ENCODE measurements around the gene EDN3. TPM values are rescaled to one million over a fixed set of nuclear protein-coding genes. Genes with fewer than 3 reads are reported as not detected.

The EDN3 gene
- total and polyA plus RNA-seq, 2 donors (not counting 3 experiments of a cell fraction or from before 2014, with no cell fraction given), result not detected

- TF ChIP-seq POLR2AphosphoS5 (IDR thresholded peaks at IDR 0.05; ENCODE audit: insufficient read depth, low read depth, low read length) (no peak), GATA2 (IDR thresholded peaks at IDR 0.05; ENCODE audit: insufficient read depth, insufficient read length, low read depth, low read length) (no peak), EZH2 (IDR thresholded peaks at IDR 0.05; ENCODE audit: borderline replicate concordance, low read depth, low read length, severe bottlenecking) (no peak), MYC (IDR thresholded peaks at IDR 0.05; ENCODE audit: low read depth, low read length) (no peak), POLR2A (IDR thresholded peaks at IDR 0.05; ENCODE audit: low read depth, low read length) (no peak), JUN (IDR thresholded peaks at IDR 0.05; ENCODE audit: borderline replicate concordance, insufficient read depth, insufficient read length, low read depth) (no peak), MAX (IDR thresholded peaks at IDR 0.05; ENCODE audit: insufficient read depth, insufficient read length) (no peak), FOS (IDR thresholded peaks at IDR 0.05; ENCODE audit: borderline replicate concordance, insufficient read depth, low read length) (no peak)
- TF ChIP-seq, protein P1, sequence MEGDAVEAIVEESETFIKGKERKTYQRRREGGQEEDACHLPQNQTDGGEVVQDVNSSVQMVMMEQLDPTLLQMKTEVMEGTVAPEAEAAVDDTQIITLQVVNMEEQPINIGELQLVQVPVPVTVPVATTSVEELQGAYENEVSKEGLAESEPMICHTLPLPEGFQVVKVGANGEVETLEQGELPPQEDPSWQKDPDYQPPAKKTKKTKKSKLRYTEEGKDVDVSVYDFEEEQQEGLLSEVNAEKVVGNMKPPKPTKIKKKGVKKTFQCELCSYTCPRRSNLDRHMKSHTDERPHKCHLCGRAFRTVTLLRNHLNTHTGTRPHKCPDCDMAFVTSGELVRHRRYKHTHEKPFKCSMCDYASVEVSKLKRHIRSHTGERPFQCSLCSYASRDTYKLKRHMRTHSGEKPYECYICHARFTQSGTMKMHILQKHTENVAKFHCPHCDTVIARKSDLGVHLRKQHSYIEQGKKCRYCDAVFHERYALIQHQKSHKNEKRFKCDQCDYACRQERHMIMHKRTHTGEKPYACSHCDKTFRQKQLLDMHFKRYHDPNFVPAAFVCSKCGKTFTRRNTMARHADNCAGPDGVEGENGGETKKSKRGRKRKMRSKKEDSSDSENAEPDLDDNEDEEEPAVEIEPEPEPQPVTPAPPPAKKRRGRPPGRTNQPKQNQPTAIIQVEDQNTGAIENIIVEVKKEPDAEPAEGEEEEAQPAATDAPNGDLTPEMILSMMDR (IDR thresholded peaks at IDR 0.05; ENCODE audit: extremely low read depth in 1 of 2, insufficient read depth in 1 of 2, low read depth in 1 of 2, low read length in 2 of 2), result no peak
- H3K4me3 ChIP-seq (replicated peaks in 1 of 3; ENCODE audit: insufficient read depth in 1 of 3, low read depth in 1 of 3, low read length in 3 of 3), result no peak overlapping the region
- dilution Hi-C loops (cut with MboI; ENCODE audit: extremely low pct_ligation_motif_present, low sequenced_read_pairs) (no loop called here), intact Hi-C loops (cut with micrococcal nuclease) (no loop called here)
- no peaks in the 10 kb centered on the region for H3K9me3 ChIP-seq (replicated peaks; ENCODE audit: control insufficient read depth, insufficient read depth, low read length)
- no peaks in the 10 kb centered on the region for H3K27me3 ChIP-seq (ENCODE audit: control insufficient read depth in 2 of 2, insufficient read depth in 2 of 2, low read length in 2 of 2)
- ChIA-PET POLR2A (no interaction called here), CTCF (no interaction called here)
- H3K9me1 ChIP-seq (replicated peaks; ENCODE audit: control insufficient read depth, extremely low read depth, insufficient read depth, low read length), result no peaks in the 10 kb centered on the region
- H3K79me2 ChIP-seq (ENCODE audit: control insufficient read depth, insufficient read depth, low read length), result no peaks in the 10 kb centered on the region
- no peak for FAIRE-seq
- no peak overlapping the region for H2AFZ ChIP-seq (ENCODE audit: low read depth, low read length)
- BruUV-seq (replicated peaks), result no TSS peak
- no peak for DNase-seq (ENCODE audit: low read depth, low spot score)
- H3K27ac ChIP-seq (ENCODE audit: insufficient read depth, low read depth, low read length), result no peak overlapping the region
- no peaks in the 10 kb centered on the region for H3K36me3 ChIP-seq (ENCODE audit: control insufficient read depth in 2 of 2, extremely low read depth in 1 of 2, insufficient read depth in 2 of 2, low read length in 2 of 2)
- H3K4me1 ChIP-seq (ENCODE audit: control insufficient read depth, extremely low read depth, insufficient read depth, low read length), result no peaks in the 10 kb centered on the region
- H4K20me1 ChIP-seq (replicated peaks; ENCODE audit: control insufficient read depth, extremely low read depth, insufficient read depth, low read length), result no peaks in the 10 kb centered on the region
- no peak overlapping the region for H3K9ac ChIP-seq (replicated peaks; ENCODE audit: extremely low read depth, insufficient read depth, low read length)
- no peak overlapping the region for H3K4me2 ChIP-seq (ENCODE audit: insufficient read depth, low read length)
Observed at GRCh38 chr20:59333260-59333845, 32.9 kb downstream of the EDN3 start.

Data from endothelial cell of umbilical vein (primary cell).